Spleen (tissue), 11 donors: ENCODE measurements around the gene MSI2. TPM values are rescaled to one million over a fixed set of nuclear protein-coding genes. Genes with fewer than 3 reads are reported as not detected.

Experiments
- DNase-seq: peaks from one replicate; pipeline ENCODE4 v3.0.0-alpha.2; 2020
- H3K27ac ChIP-seq, 8 donors: fragments of 200-600 bp; sonication (generic) in 7 of 8; 1 replicate in 4 of 8; 2 replicates in 4 of 8; pipeline versions ENCODE4 v1.5.0 to v1.8.0; 2016 to 2021; ENCODE audit warnings: inconsistent platforms in 4 of 8, mild to moderate bottlenecking in 4 of 8, moderate library complexity in 1 of 8
- H3K27me3 ChIP-seq, 7 donors: fragments of 200-600 bp; sonication (generic) in 6 of 7; replicated peaks in 1 of 7; 1 replicate in 4 of 7; 2 replicates in 3 of 7; pipeline versions ENCODE4 v1.5.0 to v1.8.0; 2016 to 2021; ENCODE audit warnings: inconsistent platforms in 3 of 7, mild to moderate bottlenecking in 1 of 7
- H3K36me3 ChIP-seq, 6 donors: fragments of 200-600 bp; sonication (generic) in 5 of 6; 1 replicate in 4 of 6; 2 replicates in 2 of 6; pipeline versions ENCODE4 v1.5.0 to v1.8.0; 2016 to 2021; ENCODE audit warnings: inconsistent platforms in 2 of 6
- H3K4me1 ChIP-seq, 6 donors: fragments of 200-600 bp; sonication (generic) in 5 of 6; 1 replicate in 3 of 6; 2 replicates in 3 of 6; pipeline versions ENCODE4 v1.5.0 to v1.8.0; 2016 to 2021; ENCODE audit warnings: inconsistent platforms in 3 of 6
- H3K4me3 ChIP-seq, 8 donors: fragments of 200-600 bp; sonication (generic) in 7 of 8; 1 replicate in 4 of 8; 2 replicates in 4 of 8; pipeline versions ENCODE4 v1.5.0 to v1.8.0; 2016 to 2021; ENCODE audit warnings: inconsistent platforms in 4 of 8, mild to moderate bottlenecking in 4 of 8, moderate library complexity in 2 of 8
- H3K9me3 ChIP-seq, 8 donors: fragments of 200-600 bp; sonication (generic) in 7 of 8; 1 replicate in 4 of 8; 2 replicates in 4 of 8; pipeline versions ENCODE4 v1.5.0 to v1.8.0; 2016 to 2021; ENCODE audit warnings: inconsistent platforms in 4 of 8
- CTCF ChIP-seq, 11 experiments: fragments of 200-600 bp in 7 of 11; fragments of 450-650 bp in 4 of 11; sonication (generic) in 4 of 11; IDR thresholded peaks in 8 of 11; conservative IDR thresholded peaks in 3 of 11; 1 replicate in 7 of 11; 2 replicates in 4 of 11; pipeline versions ENCODE4 v1.4.0 to v1.8.0; 2016 to 2021; ENCODE audit warnings: antibody characterized with exemption in 11 of 11, inconsistent platforms in 4 of 11, mild to moderate bottlenecking in 1 of 11
- POLR2A ChIP-seq, 3 donors: fragments of 450-650 bp; IDR thresholded peaks; one replicate each; pipeline ENCODE4 v1.5.1; 2017; ENCODE audit warnings: antibody characterized with exemption in 3 of 3, mild to moderate bottlenecking in 1 of 3
- POLR2AphosphoS5 ChIP-seq, 3 donors: sonication (generic); formaldehyde crosslinking; IDR thresholded peaks; one replicate each; pipeline ENCODE4 v1.5.1; 2017; ENCODE audit warnings: antibody characterized with exemption in 3 of 3
- WGBS, 5 donors: extraction: QIAGEN DNeasy Blood & Tissue Kit in 3 of 5; methylation state at CpG; one replicate each; pipeline versions ENCODE4 v1.1.5 to v1.1.7; 2013 to 2018; 5-methylcytosine and 5-hydroxymethylcytosine counted together
- intact Hi-C: fragments of 100-400 bp; cut with DNase I; formaldehyde crosslinking; loops from one replicate; pipeline ENCODE4 v1.15.0; 2023; ENCODE audit warnings: low total_unique reads
- polyA plus RNA-seq, 3 donors: library from polyadenylated mRNA; stranded (reverse); fragments of 200-250 nt; gene quantifications; one replicate each; pipeline ENCODE4 v1.2.1, GENCODE V29; 2013
- total RNA-seq, 7 donors: library from RNA; depleted of rRNA in 3 of 7; stranded (reverse); fragments of >200 nt in 3 of 7; fragmentation: NEBNext Ultra II Directional in 4 of 7; extraction: Animal tissue kit (Norgen Biotek cat#: 25700) in 4 of 7; gene quantifications; one replicate each; pipeline versions ENCODE4 v1.1.0 to v1.2.1, GENCODE V29; 2016 to 2021
- donor health status: healthy with polysubstance abuse.
- donor health status: DM: no; HTN: no; CAD: no; lungs with moderate emphysema.
- donor health status: DM: no; HTN: no; CAD: no.
- donor health status: Bipolar disorder and iron deficiency.
- donor health status: healthy.
- donor health status: DM: no; HTN: no; CAD: no.
- donor health status: DM: yes; HTN: yes; CAD: no.

MSI2 gene
- total and polyA plus RNA-seq, 10 donors = 9.8 to 131 (median 64.7) TPM

DNA sequence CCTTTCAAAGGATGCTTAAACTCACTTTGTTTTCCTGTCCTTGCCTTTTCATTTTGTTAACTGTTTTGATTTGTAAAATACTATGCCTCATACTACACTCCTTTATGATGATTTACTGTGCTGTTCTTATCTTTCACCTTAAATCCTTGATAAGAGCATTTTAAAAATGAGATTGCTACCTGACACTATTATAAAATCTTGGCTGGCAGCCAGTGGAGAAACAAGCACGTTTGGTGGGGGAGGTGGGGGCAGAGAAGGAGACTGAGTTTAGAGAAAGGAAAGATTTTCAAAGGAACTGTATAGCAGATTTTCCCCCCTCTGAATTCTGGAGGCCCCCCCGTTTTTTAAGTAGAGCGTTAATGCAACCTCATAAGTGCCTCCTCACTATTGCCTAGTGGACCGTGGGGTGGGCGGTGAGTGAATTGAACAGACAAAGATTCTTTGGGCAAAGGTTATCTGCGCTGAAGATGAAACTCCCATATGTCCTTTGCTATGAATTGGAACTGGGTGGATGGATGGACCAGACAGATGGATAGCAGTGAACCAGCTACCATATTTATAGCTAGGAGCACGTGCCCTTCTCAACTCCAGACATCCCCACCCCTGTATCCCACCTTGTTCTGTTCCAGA, 288.6 kb downstream of the MSI2 start:
- Histone ChIP-seq H3K9me3 (no peaks in the 10 kb centered on the region), H3K27ac (no peak overlapping the region), H3K4me1 (peaks cover 14 to 44% (median 24%) of the 10 kb centered on the region in 6 donors), H3K4me3 (no peak overlapping the region), H3K27me3 (no peaks in the 10 kb centered on the region), H3K36me3 (no peaks in the 10 kb centered on the region)
- intact Hi-C loops = no loop called here
- DNase-seq = no peak
- TF ChIP-seq CTCF (IDR thresholded peaks at IDR 0.05 in 8 of 11, conservative IDR thresholded peaks at IDR 0.05 in 3 of 11) (no peak), POLR2AphosphoS5 (IDR thresholded peaks at IDR 0.05) (no peak), POLR2A (IDR thresholded peaks at IDR 0.05) (no peak)
- 78 to 84% (median 81%) methylated on average over 7 of the region's 7 CpGs for WGBS, 5 donors

- intact Hi-C loops = no loop called here
- H3K4me1 ChIP-seq = peaks cover 23 to 53% (median 33%) of the 10 kb centered on the region in 6 donors
These were observed 289.5 kb downstream of the MSI2 start for GRCh38 chr17:57545731-57546342.

DNA sequence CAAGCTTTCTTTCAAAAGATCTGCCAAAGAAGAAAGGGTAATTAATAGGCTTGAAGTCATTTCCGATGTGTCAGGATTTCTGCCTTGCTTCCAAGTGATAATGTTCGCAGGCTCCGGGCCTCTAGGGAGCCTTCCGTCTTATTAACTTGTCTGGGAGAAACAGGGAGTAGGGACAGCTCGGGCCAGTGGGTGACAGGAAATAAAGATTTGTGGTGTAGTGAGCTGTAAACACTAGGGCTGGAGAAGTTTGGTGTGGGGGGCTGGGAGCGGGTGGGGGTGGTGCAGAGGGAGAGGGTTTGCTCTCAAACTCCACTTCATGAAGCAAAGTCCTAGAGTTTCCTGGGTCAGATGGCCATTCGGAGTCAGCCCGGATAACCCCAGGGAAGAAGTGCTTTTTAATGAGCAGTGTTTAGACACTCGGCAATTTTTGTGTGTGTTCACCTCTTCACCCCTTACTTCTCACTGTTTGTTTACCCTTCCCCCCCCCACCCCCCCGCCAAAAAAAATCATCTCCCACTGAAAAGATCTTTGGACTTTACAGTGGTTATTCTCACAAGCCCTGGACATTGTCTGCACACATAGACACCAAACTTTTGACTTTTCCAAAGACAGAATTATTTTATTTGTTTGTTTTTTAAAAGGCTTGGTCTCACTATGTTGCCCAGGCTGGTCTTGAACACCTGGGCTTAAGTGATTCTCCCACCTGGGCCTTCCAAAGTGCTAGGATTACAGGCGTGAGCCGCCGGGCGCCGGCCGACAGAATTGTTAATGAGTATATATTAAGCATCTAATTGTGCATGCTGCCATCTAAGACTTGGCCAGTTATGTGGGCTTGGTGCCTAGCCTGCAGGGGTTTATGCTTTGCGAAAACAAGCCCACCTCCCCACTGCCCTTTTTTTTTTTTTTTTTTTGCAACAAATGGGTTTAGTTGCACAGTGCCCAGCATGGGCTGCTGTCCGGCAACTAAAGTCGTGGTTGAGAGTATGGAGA, 292.4 kb downstream of the MSI2 start:
- WGBS, 5 donors = 69 to 75% (median 71%) methylated on average over 19 of the region's 19 CpGs
- DNase-seq = no peak

More at GRCh38 chr17:57545731-57546342, 289.5 kb downstream of the MSI2 start:
- WGBS, 5 donors = 94 to 98% (median 96%) methylated on average over 18 to 19 of the region's 19 CpGs
- Histone ChIP-seq H3K27ac (no peak overlapping the region), H3K36me3 (no peaks in the 10 kb centered on the region), H3K9me3 (no peaks in the 10 kb centered on the region), H3K27me3 (no peaks in the 10 kb centered on the region), H3K4me3 (no peak overlapping the region)
- DNase-seq = no peak
- TF ChIP-seq POLR2AphosphoS5 (IDR thresholded peaks at IDR 0.05) (no peak), POLR2A (IDR thresholded peaks at IDR 0.05) (no peak), CTCF (IDR thresholded peaks at IDR 0.05 in 8 of 11, conservative IDR thresholded peaks at IDR 0.05 in 3 of 11) (no peak)

More for the DNA sequence above, 292.4 kb downstream of the MSI2 start:
- H3K27me3 ChIP-seq = no peaks in the 10 kb centered on the region
- intact Hi-C loops = no loop called here
- H3K9me3 ChIP-seq = no peaks in the 10 kb centered on the region
- TF ChIP-seq POLR2A (IDR thresholded peaks at IDR 0.05) (no peak), CTCF (IDR thresholded peaks at IDR 0.05 in 8 of 11, conservative IDR thresholded peaks at IDR 0.05 in 3 of 11) (no peak), POLR2AphosphoS5 (IDR thresholded peaks at IDR 0.05) (no peak)
- H3K4me3 ChIP-seq = no peak overlapping the region
- H3K4me1 ChIP-seq = peaks cover 37 to 68% (median 59%) of the 10 kb centered on the region in 6 donors
- H3K36me3 ChIP-seq = no peaks in the 10 kb centered on the region
- H3K27ac ChIP-seq = peak overlapping the region in 7 of 8 donors; percentile 26 to 86 (median 51)
